Measurements from ENCODE around the gene ZDHHC17. TPM values are rescaled to one million over a fixed set of nuclear protein-coding genes. Genes with fewer than 3 reads are reported as not detected.
A peak's percentile ranks its signal among the peaks of the same experiment; 100 is the strongest.

Gene ZDHHC17
- total and polyA plus RNA-seq, 2 of the 13 experiments (the other 11 are each of a cell fraction or from before 2014, with no cell fraction given) = 36.7 to 38.5 TPM

DNA sequence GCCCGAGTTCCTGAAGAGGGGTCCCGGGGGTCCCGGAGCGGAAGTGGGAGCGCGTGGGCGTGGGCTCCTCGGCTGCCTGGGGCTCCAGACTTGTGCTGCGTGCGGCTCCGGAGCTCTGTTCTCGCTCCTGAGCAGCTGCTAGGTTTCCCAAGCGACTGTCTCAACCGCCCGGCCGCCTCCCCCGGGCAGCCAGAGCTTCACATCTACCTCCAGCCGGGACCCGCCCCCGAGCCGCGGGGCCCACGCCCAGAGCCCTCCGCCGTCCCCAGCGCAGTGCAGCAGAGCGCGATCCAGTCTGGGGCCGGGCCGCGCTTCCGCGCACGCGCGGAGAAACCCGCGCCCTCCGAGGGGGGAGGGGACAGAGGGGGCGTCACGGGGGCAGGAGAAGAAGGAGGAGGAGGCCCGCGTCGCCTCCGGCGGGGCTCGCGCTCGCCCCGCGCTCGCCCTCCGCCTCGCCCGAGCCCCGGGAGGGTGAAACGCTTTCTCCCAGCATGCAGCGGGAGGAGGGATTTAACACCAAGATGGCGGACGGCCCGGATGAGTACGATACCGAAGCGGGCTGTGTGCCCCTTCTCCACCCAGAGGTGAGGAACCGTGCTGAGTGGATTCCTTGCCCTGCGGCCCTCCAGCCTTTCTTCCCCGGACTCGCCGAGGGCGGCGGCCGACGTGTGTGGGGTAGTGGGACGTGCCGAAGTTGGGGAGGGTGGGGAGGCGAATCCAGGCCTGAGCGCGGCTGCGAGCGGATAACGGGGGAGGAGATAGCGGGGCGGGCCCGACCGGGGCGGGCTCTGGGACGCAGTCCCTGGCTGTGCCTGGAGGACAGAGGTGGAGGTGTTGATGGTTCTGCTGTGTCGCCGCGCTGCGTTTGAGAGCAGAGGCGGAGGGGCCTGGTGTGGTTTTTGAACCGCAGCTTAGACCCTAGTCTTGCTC, at the start of gene ZDHHC17 (continued):
- TF ChIP-seq MEIS1 (CRISPR knock-in tag; IDR thresholded peaks at IDR 0.05; ENCODE audit: borderline replicate concordance) (peak; percentile 91; the same call in 1 of the 2 replicates), SALL1 (CRISPR knock-in tag; IDR thresholded peaks at IDR 0.05) (peak; percentile 80), ZNF687 (CRISPR knock-in tag; IDR thresholded peaks at IDR 0.05) (peak; percentile 91), ZNF891 (CRISPR knock-in tag; IDR thresholded peaks at IDR 0.05) (no peak; the same call in none of the 2 replicates), ZKSCAN5 (CRISPR knock-in tag; IDR thresholded peaks at IDR 0.05) (no peak), ZNF468 (CRISPR knock-in tag; IDR thresholded peaks at IDR 0.05) (no peak), ZFP62 (CRISPR knock-in tag; IDR thresholded peaks at IDR 0.05) (no peak), ZSCAN25 (CRISPR knock-in tag; IDR thresholded peaks at IDR 0.05) (peak; percentile 68), MTA1 (CRISPR knock-in tag; IDR thresholded peaks at IDR 0.05; ENCODE audit: borderline replicate concordance) (peak; percentile 67; the same call in 1 of the 2 replicates), FOXA1 (IDR thresholded peaks at IDR 0.05) (no peak), FOXA1 (CRISPR knock-in tag; IDR thresholded peaks at IDR 0.05) (no peak), THAP11 (CRISPR knock-in tag; IDR thresholded peaks at IDR 0.05) (peak; percentile 75), KDM2A (CRISPR knock-in tag; IDR thresholded peaks at IDR 0.05; ENCODE audit: borderline replicate concordance, low read depth) (peak; percentile 86; the same call in 1 of the 2 replicates), ZSCAN9 (CRISPR knock-in tag; IDR thresholded peaks at IDR 0.05; ENCODE audit: borderline replicate concordance) (no peak), ZFP36L1 (CRISPR knock-in tag; IDR thresholded peaks at IDR 0.05) (no peak), SMARCE1 (IDR thresholded peaks at IDR 0.05; ENCODE audit: borderline replicate concordance) (no peak), FOXJ3 (CRISPR knock-in tag; IDR thresholded peaks at IDR 0.05; ENCODE audit: borderline replicate concordance) (no peak), ZFX (CRISPR knock-in tag; IDR thresholded peaks at IDR 0.05; ENCODE audit: low read depth) (peak; percentile 99)
- TF ChIP-seq, protein P1, sequence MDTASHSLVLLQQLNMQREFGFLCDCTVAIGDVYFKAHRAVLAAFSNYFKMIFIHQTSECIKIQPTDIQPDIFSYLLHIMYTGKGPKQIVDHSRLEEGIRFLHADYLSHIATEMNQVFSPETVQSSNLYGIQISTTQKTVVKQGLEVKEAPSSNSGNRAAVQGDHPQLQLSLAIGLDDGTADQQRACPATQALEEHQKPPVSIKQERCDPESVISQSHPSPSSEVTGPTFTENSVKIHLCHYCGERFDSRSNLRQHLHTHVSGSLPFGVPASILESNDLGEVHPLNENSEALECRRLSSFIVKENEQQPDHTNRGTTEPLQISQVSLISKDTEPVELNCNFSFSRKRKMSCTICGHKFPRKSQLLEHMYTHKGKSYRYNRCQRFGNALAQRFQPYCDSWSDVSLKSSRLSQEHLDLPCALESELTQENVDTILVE (CRISPR knock-in tag; IDR thresholded peaks at IDR 0.05) = peak; percentile 96; the same call in 1 of the 2 replicates
- TF ChIP-seq, protein P2, sequence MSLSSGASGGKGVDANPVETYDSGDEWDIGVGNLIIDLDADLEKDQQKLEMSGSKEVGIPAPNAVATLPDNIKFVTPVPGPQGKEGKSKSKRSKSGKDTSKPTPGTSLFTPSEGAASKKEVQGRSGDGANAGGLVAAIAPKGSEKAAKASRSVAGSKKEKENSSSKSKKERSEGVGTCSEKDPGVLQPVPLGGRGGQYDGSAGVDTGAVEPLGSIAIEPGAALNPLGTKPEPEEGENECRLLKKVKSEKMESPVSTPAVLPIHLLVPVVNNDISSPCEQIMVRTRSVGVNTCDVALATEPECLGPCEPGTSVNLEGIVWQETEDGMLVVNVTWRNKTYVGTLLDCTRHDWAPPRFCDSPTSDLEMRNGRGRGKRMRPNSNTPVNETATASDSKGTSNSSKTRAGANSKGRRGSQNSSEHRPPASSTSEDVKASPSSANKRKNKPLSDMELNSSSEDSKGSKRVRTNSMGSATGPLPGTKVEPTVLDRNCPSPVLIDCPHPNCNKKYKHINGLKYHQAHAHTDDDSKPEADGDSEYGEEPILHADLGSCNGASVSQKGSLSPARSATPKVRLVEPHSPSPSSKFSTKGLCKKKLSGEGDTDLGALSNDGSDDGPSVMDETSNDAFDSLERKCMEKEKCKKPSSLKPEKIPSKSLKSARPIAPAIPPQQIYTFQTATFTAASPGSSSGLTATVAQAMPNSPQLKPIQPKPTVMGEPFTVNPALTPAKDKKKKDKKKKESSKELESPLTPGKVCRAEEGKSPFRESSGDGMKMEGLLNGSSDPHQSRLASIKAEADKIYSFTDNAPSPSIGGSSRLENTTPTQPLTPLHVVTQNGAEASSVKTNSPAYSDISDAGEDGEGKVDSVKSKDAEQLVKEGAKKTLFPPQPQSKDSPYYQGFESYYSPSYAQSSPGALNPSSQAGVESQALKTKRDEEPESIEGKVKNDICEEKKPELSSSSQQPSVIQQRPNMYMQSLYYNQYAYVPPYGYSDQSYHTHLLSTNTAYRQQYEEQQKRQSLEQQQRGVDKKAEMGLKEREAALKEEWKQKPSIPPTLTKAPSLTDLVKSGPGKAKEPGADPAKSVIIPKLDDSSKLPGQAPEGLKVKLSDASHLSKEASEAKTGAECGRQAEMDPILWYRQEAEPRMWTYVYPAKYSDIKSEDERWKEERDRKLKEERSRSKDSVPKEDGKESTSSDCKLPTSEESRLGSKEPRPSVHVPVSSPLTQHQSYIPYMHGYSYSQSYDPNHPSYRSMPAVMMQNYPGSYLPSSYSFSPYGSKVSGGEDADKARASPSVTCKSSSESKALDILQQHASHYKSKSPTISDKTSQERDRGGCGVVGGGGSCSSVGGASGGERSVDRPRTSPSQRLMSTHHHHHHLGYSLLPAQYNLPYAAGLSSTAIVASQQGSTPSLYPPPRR (CRISPR knock-in tag; IDR thresholded peaks at IDR 0.05; ENCODE audit: borderline replicate concordance) = peak; percentile 24; the same call in 1 of the 2 replicates

Measured in HepG2 (cell line).